CD4-positive, alpha-beta T cell (primary cell): ENCODE results near the gene NFIA. TPM values are rescaled to one million over a fixed set of nuclear protein-coding genes. Genes with fewer than 3 reads are reported as not detected.

Source experiments
- ATAC-seq: fragments of 200-7000 bp; cut with Tn5 transposase; one replicate; pipeline ENCODE4 v1.10.0; 2022; ENCODE audit warnings: mild to moderate bottlenecking; ENCODE audit not compliant: poor library complexity
- CTCF ChIA-PET: fragments of 350-600 bp; sonication (Branson Sonifier 250); formaldehyde crosslinking; loops from one replicate; lab custom pipeline; 2021; ENCODE audit warnings: antibody characterized with exemption, inconsistent platforms; lab: Charles Lee
- POLR2A ChIA-PET: fragments of 350-600 bp; sonication (Branson Sonifier 250); formaldehyde crosslinking; loops from one replicate; lab custom pipeline; 2021; ENCODE audit warnings: antibody characterized with exemption, inconsistent platforms; lab: Charles Lee
- DNase-seq, 14 experiments: peaks; one replicate each; pipeline ENCODE4 v3.0.0-alpha.2; 2013 to 2020; ENCODE audit warnings: mixed read lengths in 2 of 14
- H3K27ac ChIP-seq, 2 donors: one replicate each; pipeline versions ENCODE4 v1.5.1 to v1.7.0; 2013; ENCODE audit warnings: low read length in 2 of 2, low read depth in 1 of 2, mild to moderate bottlenecking in 1 of 2
- H3K27me3 ChIP-seq, 2 experiments: 1 replicate in 1 of 2; 2 replicates in 1 of 2; pipeline versions ENCODE4 v1.6.1 to v1.7.0; 2013; ENCODE audit warnings: low read length in 2 of 2, control low read depth in 1 of 2, mild to moderate bottlenecking in 1 of 2, moderate library complexity in 1 of 2; ENCODE audit not compliant: insufficient read depth in 2 of 2, control insufficient read depth in 1 of 2
- H3K36me3 ChIP-seq: one replicate; pipeline ENCODE4 v1.6.1; 2013; ENCODE audit warnings: low read length, control low read depth; ENCODE audit not compliant: insufficient read depth
- H3K4me1 ChIP-seq: one replicate; pipeline ENCODE4 v1.6.1; 2013; ENCODE audit warnings: low read length, control low read depth; ENCODE audit not compliant: insufficient read depth
- H3K4me3 ChIP-seq: one replicate; pipeline ENCODE4 v1.5.1; 2013; ENCODE audit warnings: mild to moderate bottlenecking, low read length, moderate library complexity
- H3K9me3 ChIP-seq, 2 experiments: 1 replicate in 1 of 2; 2 replicates in 1 of 2; pipeline versions ENCODE4 v1.6.1 to v1.7.0; 2013; ENCODE audit warnings: low read length in 2 of 2, mild to moderate bottlenecking in 2 of 2, control low read depth in 1 of 2, moderate library complexity in 1 of 2; ENCODE audit not compliant: control insufficient read depth in 1 of 2, insufficient read depth in 1 of 2
- H3K27ac Mint-ChIP-seq: one replicate; pipeline ENCODE4 v1.8.0; 2020; ENCODE audit warnings: mixed read lengths
- H3K27me3 Mint-ChIP-seq: one replicate; pipeline ENCODE4 v1.8.0; 2021; ENCODE audit warnings: mixed read lengths
- H3K36me3 Mint-ChIP-seq: one replicate; pipeline ENCODE4 v1.8.0; 2021; ENCODE audit warnings: low read depth, mixed read lengths
- H3K4me1 Mint-ChIP-seq: one replicate; pipeline ENCODE4 v1.8.0; 2021; ENCODE audit warnings: low read depth, mixed read lengths
- H3K4me3 Mint-ChIP-seq: one replicate; pipeline ENCODE4 v1.8.0; 2020; ENCODE audit warnings: mild to moderate bottlenecking, mixed read lengths
- H3K9me3 Mint-ChIP-seq: one replicate; pipeline ENCODE4 v1.8.0; 2020; ENCODE audit warnings: mixed read lengths
- intact Hi-C, 2 experiments: fragments of 100-400 bp; cut with DNase I in 1 of 2; cut with micrococcal nuclease in 1 of 2; formaldehyde crosslinking; loops; one replicate each; pipeline versions ENCODE4 v1.15.1 to v1.9.0; 2023 to 2025; cut with DNase I, micrococcal nuclease
- total RNA-seq, 174 experiments: library from RNA in 2 of 174; stranded (reverse) in 2 of 174; gene quantifications; one replicate each; pipeline ENCODE4 v1.2.3 and lab custom pipeline; 2021 to 2026
- TF ChIP-seq, protein P1 (sequence below): fragments of 200-600 bp; IDR thresholded peaks from one replicate; pipeline ENCODE4 v1.8.0; 2022; ENCODE audit warnings: antibody characterized with exemption, mild to moderate bottlenecking

NFIA gene
- total RNA-seq, 2 experiments from 2014 or later: 4.8 to 5.9 TPM

DNA sequence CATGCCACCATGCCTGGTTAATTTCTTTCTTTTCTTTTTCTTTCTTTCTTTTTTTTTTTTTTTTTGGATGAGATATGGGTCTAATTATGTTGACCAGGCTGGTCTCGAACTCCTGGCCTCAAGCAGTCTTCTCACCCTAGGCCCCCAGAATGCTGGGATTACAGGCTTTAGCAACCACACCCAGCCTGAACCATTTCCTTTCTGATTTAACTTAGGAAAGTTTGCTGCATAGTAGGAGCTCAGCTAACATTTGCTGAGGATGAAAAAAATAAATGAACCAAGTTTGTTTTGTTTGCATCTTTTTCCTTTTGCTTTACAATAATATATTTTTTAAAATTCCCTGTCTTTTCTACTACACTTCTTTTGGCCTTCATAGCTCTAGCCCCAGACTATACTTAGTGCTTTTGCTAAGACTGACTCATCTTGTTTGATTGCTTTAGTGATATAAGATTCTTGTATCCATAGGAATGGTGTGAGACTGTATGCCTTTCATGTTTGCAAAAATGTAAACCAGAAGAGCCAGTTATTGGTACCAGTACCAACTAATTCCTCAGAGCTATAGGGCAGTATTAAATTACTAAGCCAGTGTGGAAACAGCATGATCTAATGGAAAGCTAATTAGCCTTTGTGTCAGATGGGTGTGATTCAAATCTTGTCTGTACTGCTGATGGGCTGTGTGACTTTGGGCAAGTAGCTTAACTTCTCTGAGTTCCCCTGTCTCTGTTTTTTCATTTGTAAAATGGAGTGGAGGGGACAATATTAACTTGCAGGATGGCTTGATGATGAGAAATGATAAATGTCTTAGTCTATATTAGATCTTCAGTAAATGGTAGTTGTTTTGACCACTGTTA is 66.9 kb downstream of the NFIA start:
- intact Hi-C loops: no loop called here
- H3K36me3 Mint-ChIP-seq: no peaks in the 10 kb centered on the region
- Histone ChIP-seq H3K9me3 (no peaks in the 10 kb centered on the region), H3K4me3 (no peak overlapping the region), H3K27ac (no peak overlapping the region), H3K4me1 (no peaks in the 10 kb centered on the region), H3K27me3 (no peaks in the 10 kb centered on the region), H3K36me3 (no peaks in the 10 kb centered on the region)
- H3K4me3 Mint-ChIP-seq: no peak overlapping the region
- ATAC-seq (no peak), DNase-seq (no peak)
- ChIA-PET POLR2A (no interaction called here), CTCF (no interaction called here)
- H3K9me3 Mint-ChIP-seq: no peaks in the 10 kb centered on the region
- no peaks in the 10 kb centered on the region for H3K4me1 Mint-ChIP-seq
- H3K27me3 Mint-ChIP-seq: no peaks in the 10 kb centered on the region
- no peak overlapping the region for H3K27ac Mint-ChIP-seq
- TF ChIP-seq, protein P1, sequence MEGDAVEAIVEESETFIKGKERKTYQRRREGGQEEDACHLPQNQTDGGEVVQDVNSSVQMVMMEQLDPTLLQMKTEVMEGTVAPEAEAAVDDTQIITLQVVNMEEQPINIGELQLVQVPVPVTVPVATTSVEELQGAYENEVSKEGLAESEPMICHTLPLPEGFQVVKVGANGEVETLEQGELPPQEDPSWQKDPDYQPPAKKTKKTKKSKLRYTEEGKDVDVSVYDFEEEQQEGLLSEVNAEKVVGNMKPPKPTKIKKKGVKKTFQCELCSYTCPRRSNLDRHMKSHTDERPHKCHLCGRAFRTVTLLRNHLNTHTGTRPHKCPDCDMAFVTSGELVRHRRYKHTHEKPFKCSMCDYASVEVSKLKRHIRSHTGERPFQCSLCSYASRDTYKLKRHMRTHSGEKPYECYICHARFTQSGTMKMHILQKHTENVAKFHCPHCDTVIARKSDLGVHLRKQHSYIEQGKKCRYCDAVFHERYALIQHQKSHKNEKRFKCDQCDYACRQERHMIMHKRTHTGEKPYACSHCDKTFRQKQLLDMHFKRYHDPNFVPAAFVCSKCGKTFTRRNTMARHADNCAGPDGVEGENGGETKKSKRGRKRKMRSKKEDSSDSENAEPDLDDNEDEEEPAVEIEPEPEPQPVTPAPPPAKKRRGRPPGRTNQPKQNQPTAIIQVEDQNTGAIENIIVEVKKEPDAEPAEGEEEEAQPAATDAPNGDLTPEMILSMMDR: no peak

DNA sequence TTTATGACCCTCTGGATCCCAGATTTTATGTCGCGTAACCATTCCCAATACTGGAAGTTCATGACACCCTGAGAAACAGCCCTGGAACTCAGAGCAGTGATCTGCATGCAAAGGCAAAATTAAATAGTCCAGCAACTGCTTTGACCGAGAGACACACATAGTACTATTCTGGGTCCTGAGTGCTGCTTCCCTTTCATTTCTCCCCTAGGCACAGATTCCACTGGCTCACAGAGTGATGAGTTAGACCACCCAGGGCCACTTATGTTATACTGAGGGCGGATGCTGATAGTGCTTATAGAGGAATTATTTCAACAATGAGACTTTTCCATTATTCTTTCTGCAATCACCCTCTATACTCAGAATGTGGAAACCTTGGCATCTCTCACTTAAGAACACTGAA is 69.2 kb downstream of the NFIA start:
- intact Hi-C loops: no loop called here
- Mint-ChIP-seq H3K36me3 (no peaks in the 10 kb centered on the region), H3K4me3 (no peak overlapping the region), H3K27me3 (no peaks in the 10 kb centered on the region), H3K27ac (no peak overlapping the region), H3K4me1 (peaks cover 4% of the 10 kb centered on the region), H3K9me3 (no peaks in the 10 kb centered on the region)
- H3K27me3 ChIP-seq: no peaks in the 10 kb centered on the region
- ATAC-seq (no peak), DNase-seq (no peak)
- H3K4me1 ChIP-seq: no peaks in the 10 kb centered on the region
- no peak overlapping the region for H3K27ac ChIP-seq
- H3K36me3 ChIP-seq: no peaks in the 10 kb centered on the region
- TF ChIP-seq, protein P1: no peak
- H3K4me3 ChIP-seq: no peak overlapping the region
- no peaks in the 10 kb centered on the region for H3K9me3 ChIP-seq
- CTCF ChIA-PET: no interaction called here
- POLR2A ChIA-PET: no interaction called here

DNA sequence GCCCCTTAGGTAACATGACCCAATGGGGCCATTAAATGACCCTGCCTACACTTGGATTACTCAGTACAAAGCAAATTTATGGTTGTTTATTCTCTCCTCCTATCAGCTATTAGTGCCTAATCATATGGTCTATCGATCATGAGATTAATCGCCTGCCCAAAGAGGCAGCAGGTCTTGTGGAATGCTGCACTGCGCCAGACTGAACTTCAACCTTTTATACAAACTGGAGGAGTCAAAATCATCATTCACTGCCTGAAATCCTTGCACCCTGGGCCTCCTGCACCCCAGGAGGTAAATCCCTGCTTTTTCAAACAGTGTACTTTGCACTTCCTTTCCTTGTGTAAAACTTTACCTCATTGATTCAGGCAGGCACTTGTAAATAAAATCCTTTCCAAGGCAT is 69.7 kb downstream of the NFIA start:
- no peaks in the 10 kb centered on the region for H3K27me3 ChIP-seq
- no peak overlapping the region for H3K4me3 ChIP-seq
- no peak overlapping the region for H3K4me3 Mint-ChIP-seq
- no peaks in the 10 kb centered on the region for H3K9me3 Mint-ChIP-seq
- H3K36me3 Mint-ChIP-seq: no peaks in the 10 kb centered on the region
- H3K4me1 ChIP-seq: no peaks in the 10 kb centered on the region
- no peak for DNase-seq
- POLR2A ChIA-PET: no interaction called here
- H3K27me3 Mint-ChIP-seq: no peaks in the 10 kb centered on the region
- ATAC-seq: no peak
- H3K36me3 ChIP-seq: no peaks in the 10 kb centered on the region
- TF ChIP-seq, protein P1: no peak
- H3K4me1 Mint-ChIP-seq: peaks cover 9% of the 10 kb centered on the region
- no peak overlapping the region for H3K27ac Mint-ChIP-seq
- no peak overlapping the region for H3K27ac ChIP-seq
- CTCF ChIA-PET: interaction anchor here (0.6 kb wide), 1 partner anchor 31 kb away, joined by 3 read pairs; no protein-coding TSS in a partner anchor
- no peaks in the 10 kb centered on the region for H3K9me3 ChIP-seq
- intact Hi-C loops: no loop called here
